Lung (tissue), 12 donors: ENCODE results near the gene RABGAP1L. TPM values are rescaled to one million over a fixed set of nuclear protein-coding genes. Genes with fewer than 3 reads are reported as not detected.

Experiments used
- ATAC-seq: fragments of 200-7000 bp; cut with Tn5 transposase; one replicate; pipeline ENCODE4 v1.9.1; 2020; ENCODE audit warnings: moderate number of reproducible peaks; ENCODE audit not compliant: insufficient read depth, low FRiP score
- DNase-seq, 3 donors: peaks; one replicate each; pipeline ENCODE4 v3.0.0-alpha.2; 2013 to 2017
- H3K27ac ChIP-seq, 2 donors: one replicate each; pipeline ENCODE4 v1.5.1; 2013; ENCODE audit warnings: mild to moderate bottlenecking in 2 of 2, moderate library complexity in 2 of 2, control low read depth in 1 of 2, inconsistent platforms in 1 of 2, low read depth in 1 of 2, low read length in 1 of 2
- H3K27me3 ChIP-seq, 3 donors: one replicate each; pipeline ENCODE4 v1.5.1; 2013; ENCODE audit warnings: low read length in 2 of 3; ENCODE audit not compliant: control insufficient read depth in 3 of 3, insufficient read depth in 3 of 3
- H3K36me3 ChIP-seq, 4 donors: one replicate each; pipeline ENCODE4 v1.5.1; 2013; ENCODE audit warnings: low read length in 4 of 4, mild to moderate bottlenecking in 1 of 4, moderate library complexity in 1 of 4; ENCODE audit not compliant: control insufficient read depth in 4 of 4, insufficient read depth in 4 of 4
- H3K4me1 ChIP-seq, 5 donors: one replicate each; pipeline ENCODE4 v1.5.1; 2013; ENCODE audit warnings: low read length in 5 of 5, mild to moderate bottlenecking in 2 of 5, moderate library complexity in 1 of 5; ENCODE audit not compliant: control insufficient read depth in 5 of 5, insufficient read depth in 5 of 5
- H3K4me3 ChIP-seq: one replicate; pipeline ENCODE4 v1.5.1; 2013; ENCODE audit warnings: mild to moderate bottlenecking, control low read depth, moderate library complexity
- H3K9ac ChIP-seq, 2 donors: one replicate each; pipeline ENCODE4 v1.5.1; 2013; ENCODE audit warnings: low read length in 2 of 2, control low read depth in 1 of 2; ENCODE audit not compliant: insufficient read depth in 1 of 2
- H3K9me3 ChIP-seq, 4 donors: one replicate each; pipeline ENCODE4 v1.5.1; 2013; ENCODE audit warnings: low read length in 3 of 4, mild to moderate bottlenecking in 1 of 4, moderate library complexity in 1 of 4; ENCODE audit not compliant: control insufficient read depth in 4 of 4, insufficient read depth in 3 of 4
- WGBS, 2 donors: extraction: QIAGEN DNeasy Blood & Tissue Kit; methylation state at CpG; one replicate each; pipeline ENCODE4 v1.1.7; 2013; 5-methylcytosine and 5-hydroxymethylcytosine counted together
- polyA plus RNA-seq, 2 donors: library from polyadenylated mRNA; stranded (reverse); fragments of 200-250 nt; gene quantifications; one replicate each; pipeline ENCODE4 v1.2.1, GENCODE V29; 2013
- total RNA-seq, 2 donors: library from RNA; depleted of rRNA in 1 of 2; stranded (reverse); fragments of >200 nt in 1 of 2; gene quantifications; one replicate each; pipeline ENCODE4 v1.2.1, GENCODE V29; 2014 to 2021
- TF ChIP-seq, protein P1 (sequence below): IDR thresholded peaks from 2 replicates; pipeline ENCODE4 v1.5.1; 2012; ENCODE audit warnings: mild to moderate bottlenecking; ENCODE audit errors: control extremely low read depth, extremely low read depth
- donor health status: control.
- donor health status: control.
- donor health status: Bipolar disorder and iron deficiency.
- donor health status: healthy.
- donor health status: DM: yes; HTN: yes; CAD: no.

RABGAP1L gene
- total and polyA plus RNA-seq, 4 donors, result 16.0 to 123 (median 44.5) TPM

- Histone ChIP-seq H3K27me3 (no peaks in the 10 kb centered on the region), H3K9ac (peak overlapping the region in 1 of 2 donors; percentile 8), H3K4me3 (no peak overlapping the region), H3K4me1 (peaks cover 0 to 11% (median 0%) of the 10 kb centered on the region in 5 donors), H3K36me3 (peaks cover 0 to 1% (median 0%) of the 10 kb centered on the region in 4 donors), H3K27ac (no peak overlapping the region), H3K9me3 (no peaks in the 10 kb centered on the region)
- TF ChIP-seq, protein P1, sequence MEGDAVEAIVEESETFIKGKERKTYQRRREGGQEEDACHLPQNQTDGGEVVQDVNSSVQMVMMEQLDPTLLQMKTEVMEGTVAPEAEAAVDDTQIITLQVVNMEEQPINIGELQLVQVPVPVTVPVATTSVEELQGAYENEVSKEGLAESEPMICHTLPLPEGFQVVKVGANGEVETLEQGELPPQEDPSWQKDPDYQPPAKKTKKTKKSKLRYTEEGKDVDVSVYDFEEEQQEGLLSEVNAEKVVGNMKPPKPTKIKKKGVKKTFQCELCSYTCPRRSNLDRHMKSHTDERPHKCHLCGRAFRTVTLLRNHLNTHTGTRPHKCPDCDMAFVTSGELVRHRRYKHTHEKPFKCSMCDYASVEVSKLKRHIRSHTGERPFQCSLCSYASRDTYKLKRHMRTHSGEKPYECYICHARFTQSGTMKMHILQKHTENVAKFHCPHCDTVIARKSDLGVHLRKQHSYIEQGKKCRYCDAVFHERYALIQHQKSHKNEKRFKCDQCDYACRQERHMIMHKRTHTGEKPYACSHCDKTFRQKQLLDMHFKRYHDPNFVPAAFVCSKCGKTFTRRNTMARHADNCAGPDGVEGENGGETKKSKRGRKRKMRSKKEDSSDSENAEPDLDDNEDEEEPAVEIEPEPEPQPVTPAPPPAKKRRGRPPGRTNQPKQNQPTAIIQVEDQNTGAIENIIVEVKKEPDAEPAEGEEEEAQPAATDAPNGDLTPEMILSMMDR, result no peak
- DNase-seq (peak in 2 of 3 donors; percentile 38 to 44), ATAC-seq (no peak)
- 86 to 91% methylated on average over 1 of the region's 1 CpG for WGBS, 2 donors
Observed at GRCh38 chr1:174991473-174991872, 832.2 kb downstream of the RABGAP1L start.

- Histone ChIP-seq H3K9ac (no peak overlapping the region), H3K9me3 (no peaks in the 10 kb centered on the region), H3K4me3 (no peak overlapping the region), H3K27me3 (no peaks in the 10 kb centered on the region), H3K4me1 (peaks cover 0 to 15% (median 0%) of the 10 kb centered on the region in 5 donors), H3K27ac (no peak overlapping the region), H3K36me3 (no peaks in the 10 kb centered on the region)
- no peak for DNase-seq
- TF ChIP-seq, protein P1, result no peak
- no peak for ATAC-seq
- WGBS, 2 donors, result 80 to 84% methylated on average over 3 of the region's 3 CpGs
Observed at GRCh38 chr1:174995121-174995520, 835.8 kb downstream of the RABGAP1L start.

GRCh38 chr1:174995916-174996315 lies 836.6 kb downstream of the RABGAP1L start:
- Histone ChIP-seq H3K27me3 (no peaks in the 10 kb centered on the region), H3K9ac (no peak overlapping the region), H3K4me1 (peaks cover 0 to 18% (median under 1%) of the 10 kb centered on the region in 5 donors), H3K27ac (no peak overlapping the region), H3K36me3 (no peaks in the 10 kb centered on the region), H3K4me3 (no peak overlapping the region), H3K9me3 (no peaks in the 10 kb centered on the region)
- ATAC-seq, result no peak
- WGBS, 2 donors, result 82 to 100% methylated on average over 1 of the region's 1 CpG
- DNase-seq, result no peak
- TF ChIP-seq, protein P1, result no peak

DNA sequence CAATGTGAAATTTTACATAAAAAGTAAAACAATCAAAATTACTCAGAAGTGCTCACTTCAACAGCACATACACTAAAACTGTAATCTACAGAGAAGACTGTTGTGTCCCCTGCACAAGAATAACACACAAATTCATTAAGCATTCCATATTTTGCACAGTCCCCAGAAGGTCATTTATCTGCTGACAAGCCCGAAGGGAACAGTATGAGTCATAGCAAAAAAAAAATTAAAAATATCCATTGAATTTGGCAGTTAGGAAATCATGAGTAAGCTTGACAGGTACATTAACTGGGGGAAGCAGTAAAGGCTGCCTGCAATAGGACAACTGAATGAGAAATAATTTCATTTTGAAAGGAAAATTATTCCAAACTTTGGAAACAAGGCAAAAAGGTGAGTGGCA lies 837.2 kb downstream of the RABGAP1L start:
- WGBS, 2 donors, result 30 to 54% methylated on average over 1 of the region's 1 CpG

More for the DNA sequence above, 837.2 kb downstream of the RABGAP1L start:
- H3K4me1 ChIP-seq, result peaks cover 0 to 20% (median 4%) of the 10 kb centered on the region in 5 donors
- H3K36me3 ChIP-seq, result no peaks in the 10 kb centered on the region
- ATAC-seq (no peak), DNase-seq (no peak)
- H3K4me3 ChIP-seq, result no peak overlapping the region
- no peaks in the 10 kb centered on the region for H3K9me3 ChIP-seq
- H3K27me3 ChIP-seq, result no peaks in the 10 kb centered on the region
- H3K9ac ChIP-seq, result no peak overlapping the region
- TF ChIP-seq, protein P1, result no peak
- H3K27ac ChIP-seq, result no peak overlapping the region
